H9 (cell line): ENCODE results near the gene KDM2B. TPM values are rescaled to one million over a fixed set of nuclear protein-coding genes. Genes with fewer than 3 reads are reported as not detected.

ENCODE experiments used
- DNase-seq: peaks from one replicate; pipeline ENCODE4 v3.0.0-alpha.2; 2017
- H2AFZ ChIP-seq: one replicate; pipeline ENCODE4 v1.6.1; 2013; ENCODE audit warnings: mild to moderate bottlenecking, low read length, control low read depth, moderate library complexity
- H2AK5ac ChIP-seq: 2 replicates; pipeline ENCODE4 v1.6.1; 2013; ENCODE audit warnings: low read length, control low read depth, mixed read lengths; ENCODE audit not compliant: insufficient read length
- H2BK120ac ChIP-seq: one replicate; pipeline ENCODE4 v1.6.1; 2013; ENCODE audit warnings: low read depth, mild to moderate bottlenecking, low read length, control low read depth, inconsistent platforms; ENCODE audit not compliant: poor library complexity, severe bottlenecking
- H2BK12ac ChIP-seq: 2 replicates; pipeline ENCODE4 v1.6.1; 2013; ENCODE audit warnings: low read length, control low read depth, mixed read lengths, low read depth; ENCODE audit not compliant: insufficient read length
- H2BK15ac ChIP-seq: 2 replicates; pipeline ENCODE4 v1.6.1; 2013; ENCODE audit warnings: low read depth, low read length, control low read depth
- H2BK20ac ChIP-seq: one replicate; pipeline ENCODE4 v1.6.1; 2013; ENCODE audit warnings: low read depth, mild to moderate bottlenecking, low read length, control low read depth, inconsistent platforms; ENCODE audit not compliant: poor library complexity, severe bottlenecking
- H2BK5ac ChIP-seq: 2 replicates; pipeline ENCODE4 v1.6.1; 2013; ENCODE audit warnings: low read length, control low read depth, mixed read lengths; ENCODE audit not compliant: insufficient read length
- H3K14ac ChIP-seq: 2 replicates; pipeline ENCODE4 v1.6.1; 2013; ENCODE audit warnings: low read length, control low read depth; ENCODE audit not compliant: insufficient read depth
- H3K18ac ChIP-seq: 2 replicates; pipeline ENCODE4 v1.6.1; 2013; ENCODE audit warnings: low read depth, mild to moderate bottlenecking, mixed read lengths, low read length, control low read depth; ENCODE audit not compliant: insufficient read length
- H3K23ac ChIP-seq: 2 replicates; pipeline ENCODE4 v1.6.1; 2013; ENCODE audit warnings: low read length, control low read depth, mixed read lengths, low read depth; ENCODE audit not compliant: insufficient read length
- H3K23me2 ChIP-seq: 2 replicates; pipeline ENCODE4 v1.6.1; 2013; ENCODE audit warnings: low read depth, mild to moderate bottlenecking, mixed read lengths, low read length, control low read depth; ENCODE audit not compliant: insufficient read length, poor library complexity, severe bottlenecking
- H3K27ac ChIP-seq: 2 replicates; pipeline ENCODE4 v1.5.1; 2013; ENCODE audit warnings: low read length, control low read depth, mixed read lengths, low read depth; ENCODE audit not compliant: insufficient read length
- H3K27me3 ChIP-seq: 2 replicates; pipeline ENCODE4 v1.6.1; 2013; ENCODE audit warnings: low read length, control low read depth, inconsistent platforms; ENCODE audit not compliant: insufficient read depth
- H3K4ac ChIP-seq: 2 replicates; pipeline ENCODE4 v1.6.1; 2013; ENCODE audit warnings: low read depth, mild to moderate bottlenecking, control low read depth, inconsistent platforms, low read length, moderate library complexity
- H3K4me1 ChIP-seq: 2 replicates; pipeline ENCODE4 v1.6.1; 2013; ENCODE audit warnings: low read length, control low read depth, inconsistent platforms; ENCODE audit not compliant: insufficient read depth
- H3K4me2 ChIP-seq: 2 replicates; pipeline ENCODE4 v1.6.1; 2013; ENCODE audit warnings: low read length, control low read depth, mixed read lengths; ENCODE audit not compliant: insufficient read length, insufficient read depth
- H3K56ac ChIP-seq: 2 replicates; pipeline ENCODE4 v1.6.1; 2013; ENCODE audit warnings: low read depth, mild to moderate bottlenecking, mixed read lengths, low read length, control low read depth; ENCODE audit not compliant: insufficient read length
- H3K79me1 ChIP-seq: 2 replicates; pipeline ENCODE4 v1.6.1; 2013; ENCODE audit warnings: low read depth, mild to moderate bottlenecking, moderate library complexity, low read length, control low read depth, inconsistent platforms; ENCODE audit not compliant: insufficient read depth, poor library complexity, severe bottlenecking
- H3K79me2 ChIP-seq: 2 replicates; pipeline ENCODE4 v1.6.1; 2013; ENCODE audit warnings: low read length, control low read depth, inconsistent platforms; ENCODE audit not compliant: insufficient read depth
- H3K9ac ChIP-seq: 2 replicates; pipeline ENCODE4 v1.6.1; 2013; ENCODE audit warnings: low read length, control low read depth, mixed read lengths; ENCODE audit not compliant: insufficient read length; ENCODE audit errors: extremely low read depth
- H3K9me3 ChIP-seq: one replicate; pipeline ENCODE4 v1.6.1; 2013; ENCODE audit warnings: low read depth, low read length, inconsistent platforms; ENCODE audit not compliant: control insufficient read depth
- H3T11ph ChIP-seq: one replicate; pipeline ENCODE4 v1.6.1; 2013; ENCODE audit warnings: mild to moderate bottlenecking, low read length, control low read depth, inconsistent platforms
- H4K20me1 ChIP-seq: one replicate; pipeline ENCODE4 v1.6.1; 2013; ENCODE audit not compliant: control insufficient read depth, insufficient read length, insufficient read depth
- H4K5ac ChIP-seq: 2 replicates; pipeline ENCODE4 v1.6.1; 2013; ENCODE audit warnings: low read depth, mild to moderate bottlenecking, mixed read lengths, low read length, control low read depth; ENCODE audit not compliant: insufficient read length
- H4K8ac ChIP-seq: replicated peaks from 2 replicates; pipeline ENCODE4 v1.6.1; 2013; ENCODE audit warnings: low read length, control low read depth, mixed read lengths, low read depth; ENCODE audit not compliant: insufficient read length
- H4K91ac ChIP-seq: 2 replicates; pipeline ENCODE4 v1.6.1; 2013; ENCODE audit warnings: low read depth, mild to moderate bottlenecking, moderate library complexity, mixed read lengths, low read length, control low read depth; ENCODE audit not compliant: insufficient read length
- H3K27ac Mint-ChIP-seq, 3 experiments: 2 replicates in 2 of 3; 3 replicates in 1 of 3; pipeline ENCODE4 v1.8.0; 2020 to 2021; ENCODE audit warnings: mixed read lengths in 3 of 3, mild to moderate bottlenecking in 1 of 3, moderate library complexity in 1 of 3
- H3K27me3 Mint-ChIP-seq: 2 replicates; pipeline ENCODE4 v1.8.0; 2021; ENCODE audit warnings: low read depth, mild to moderate bottlenecking, moderate library complexity, mixed read lengths
- H3K36me3 Mint-ChIP-seq, 3 experiments: 2 replicates in 2 of 3; 3 replicates in 1 of 3; pipeline ENCODE4 v1.8.0; 2020 to 2021; ENCODE audit warnings: low read depth in 3 of 3, mixed read lengths in 3 of 3; ENCODE audit not compliant: insufficient read depth in 1 of 3
- H3K4me1 Mint-ChIP-seq, 2 experiments: 2 replicates each; pipeline ENCODE4 v1.8.0; 2020; ENCODE audit warnings: mixed read lengths in 2 of 2
- H3K4me3 Mint-ChIP-seq, 2 experiments: 2 replicates in 1 of 2; 3 replicates in 1 of 2; pipeline ENCODE4 v1.8.0; 2020 to 2021; ENCODE audit warnings: mild to moderate bottlenecking in 2 of 2, mixed read lengths in 2 of 2, moderate library complexity in 1 of 2
- H3K9me3 Mint-ChIP-seq, 2 experiments: 2 replicates in 1 of 2; 3 replicates in 1 of 2; pipeline ENCODE4 v1.8.0; 2020; ENCODE audit warnings: mild to moderate bottlenecking in 2 of 2, mixed read lengths in 2 of 2, moderate library complexity in 1 of 2
- WGBS: extraction: QIAGEN DNeasy Blood & Tissue Kit; methylation state at CpG from one replicate; pipeline ENCODE4 v1.1.7; 2013; ENCODE audit warnings: missing lambda C conversion rate, low lambda C conversion rate, mixed read lengths; ENCODE audit not compliant: insufficient read length; ENCODE audit errors: extremely low coverage; 5-methylcytosine and 5-hydroxymethylcytosine counted together
- total RNA-seq: library from RNA; stranded (reverse); gene quantifications from 2 replicates; pipeline ENCODE4 v1.2.1, GENCODE V29; 2021
- TF ChIP-seq, protein P1 (sequence below): fragments of 200-600 bp; sonication (generic); conservative IDR thresholded peaks from 3 replicates; pipeline ENCODE4 v1.8.0; 2021; ENCODE audit warnings: antibody characterized with exemption, mild to moderate bottlenecking

Gene KDM2B
- total RNA-seq, 1 experiment from 2014 or later: 143 TPM

DNA sequence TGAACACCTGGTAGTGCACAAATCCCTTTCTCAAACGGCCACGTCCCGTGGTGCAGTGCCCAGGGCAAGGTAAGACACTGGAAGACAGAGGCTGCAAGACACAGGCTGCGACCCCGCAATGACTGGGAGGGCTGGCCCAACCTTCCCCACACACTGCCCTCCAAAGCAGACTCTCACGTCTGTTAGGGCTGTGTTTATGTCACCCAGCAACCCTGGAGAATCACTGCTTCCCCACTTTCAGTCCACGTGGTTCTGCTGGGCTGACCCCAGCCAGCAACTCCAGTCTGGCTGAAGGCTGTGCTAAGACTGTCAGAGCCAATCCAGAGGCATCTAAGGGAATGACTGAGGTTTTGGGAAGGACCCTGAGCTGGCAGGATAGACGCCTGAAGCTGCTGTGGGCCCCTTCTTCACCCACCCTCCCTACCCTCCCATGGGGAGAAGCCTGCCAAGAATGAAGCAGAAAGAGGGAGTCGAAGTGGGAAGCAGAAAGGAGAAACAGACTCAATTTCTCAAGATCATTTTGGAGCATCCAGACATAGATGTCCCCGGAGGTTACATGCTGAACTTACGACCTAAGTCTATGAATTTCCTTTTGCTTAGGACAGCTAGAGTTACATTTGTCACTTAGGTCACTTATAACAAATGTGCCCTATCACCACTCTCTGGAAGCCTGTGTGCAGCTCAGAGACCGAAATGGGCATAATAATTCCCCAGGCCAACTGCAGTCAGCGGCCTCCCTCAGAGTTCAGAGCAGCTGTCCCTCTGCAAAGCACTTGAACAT, 11.7 kb downstream of the KDM2B start:
- TF ChIP-seq, protein P1, sequence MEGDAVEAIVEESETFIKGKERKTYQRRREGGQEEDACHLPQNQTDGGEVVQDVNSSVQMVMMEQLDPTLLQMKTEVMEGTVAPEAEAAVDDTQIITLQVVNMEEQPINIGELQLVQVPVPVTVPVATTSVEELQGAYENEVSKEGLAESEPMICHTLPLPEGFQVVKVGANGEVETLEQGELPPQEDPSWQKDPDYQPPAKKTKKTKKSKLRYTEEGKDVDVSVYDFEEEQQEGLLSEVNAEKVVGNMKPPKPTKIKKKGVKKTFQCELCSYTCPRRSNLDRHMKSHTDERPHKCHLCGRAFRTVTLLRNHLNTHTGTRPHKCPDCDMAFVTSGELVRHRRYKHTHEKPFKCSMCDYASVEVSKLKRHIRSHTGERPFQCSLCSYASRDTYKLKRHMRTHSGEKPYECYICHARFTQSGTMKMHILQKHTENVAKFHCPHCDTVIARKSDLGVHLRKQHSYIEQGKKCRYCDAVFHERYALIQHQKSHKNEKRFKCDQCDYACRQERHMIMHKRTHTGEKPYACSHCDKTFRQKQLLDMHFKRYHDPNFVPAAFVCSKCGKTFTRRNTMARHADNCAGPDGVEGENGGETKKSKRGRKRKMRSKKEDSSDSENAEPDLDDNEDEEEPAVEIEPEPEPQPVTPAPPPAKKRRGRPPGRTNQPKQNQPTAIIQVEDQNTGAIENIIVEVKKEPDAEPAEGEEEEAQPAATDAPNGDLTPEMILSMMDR: no peak
- Mint-ChIP-seq H3K4me3 (no peak overlapping the region), H3K27ac (peak overlapping the region; percentile 46 to 89 (median 83); a peak in 6 of 7 replicates), H3K27me3 (no peaks in the 10 kb centered on the region), H3K36me3 (peaks cover 45 to 77% (median 66%) of the 10 kb centered on the region in 3 experiments), H3K9me3 (no peaks in the 10 kb centered on the region), H3K4me1 (peaks cover 8 to 15% of the 10 kb centered on the region in 2 experiments; a peak in 3 of 4 replicates)
- no peak overlapping the region for H2BK120ac ChIP-seq
- no peak overlapping the region for H2AK5ac ChIP-seq
- no peak overlapping the region for H3K23ac ChIP-seq
- no peak overlapping the region for H3K14ac ChIP-seq
- H2BK12ac ChIP-seq: no peak overlapping the region
- H3K4me1 ChIP-seq: no peaks in the 10 kb centered on the region; the same call in 1 of the 2 replicates
- H3K79me2 ChIP-seq: peaks cover 2% of the 10 kb centered on the region; the same call in 1 of the 2 replicates
- no peak overlapping the region for H2BK20ac ChIP-seq
- no peaks in the 10 kb centered on the region for H4K20me1 ChIP-seq
- H3K9me3 ChIP-seq: no peaks in the 10 kb centered on the region
- no peak overlapping the region for H3K18ac ChIP-seq
- H3K4me2 ChIP-seq: no peak overlapping the region
- H4K91ac ChIP-seq: no peak overlapping the region
- no peak overlapping the region for H3K9ac ChIP-seq
- no peaks in the 10 kb centered on the region for H3K23me2 ChIP-seq
- H3T11ph ChIP-seq: no peak overlapping the region
- no peak overlapping the region for H2BK5ac ChIP-seq
- peaks cover 8% of the 10 kb centered on the region for H3K79me1 ChIP-seq
- no peak for DNase-seq
- no peak overlapping the region for H3K27ac ChIP-seq
- no CpG with 5 or more reads among the region's 13 CpGs for WGBS
- no peak overlapping the region for H4K8ac ChIP-seq
- H2AFZ ChIP-seq: no peak overlapping the region
- no peak overlapping the region for H3K56ac ChIP-seq
- H3K27me3 ChIP-seq: no peaks in the 10 kb centered on the region
- H2BK15ac ChIP-seq: no peak overlapping the region
- H3K4ac ChIP-seq: no peak overlapping the region
- H4K5ac ChIP-seq: no peak overlapping the region
